ENCODE measurements around the gene PDZD2.

GRCh38 chr5:32127711-32128110, 488.8 kb downstream of the PDZD2 start:
- TF ChIP-seq, protein P1, sequence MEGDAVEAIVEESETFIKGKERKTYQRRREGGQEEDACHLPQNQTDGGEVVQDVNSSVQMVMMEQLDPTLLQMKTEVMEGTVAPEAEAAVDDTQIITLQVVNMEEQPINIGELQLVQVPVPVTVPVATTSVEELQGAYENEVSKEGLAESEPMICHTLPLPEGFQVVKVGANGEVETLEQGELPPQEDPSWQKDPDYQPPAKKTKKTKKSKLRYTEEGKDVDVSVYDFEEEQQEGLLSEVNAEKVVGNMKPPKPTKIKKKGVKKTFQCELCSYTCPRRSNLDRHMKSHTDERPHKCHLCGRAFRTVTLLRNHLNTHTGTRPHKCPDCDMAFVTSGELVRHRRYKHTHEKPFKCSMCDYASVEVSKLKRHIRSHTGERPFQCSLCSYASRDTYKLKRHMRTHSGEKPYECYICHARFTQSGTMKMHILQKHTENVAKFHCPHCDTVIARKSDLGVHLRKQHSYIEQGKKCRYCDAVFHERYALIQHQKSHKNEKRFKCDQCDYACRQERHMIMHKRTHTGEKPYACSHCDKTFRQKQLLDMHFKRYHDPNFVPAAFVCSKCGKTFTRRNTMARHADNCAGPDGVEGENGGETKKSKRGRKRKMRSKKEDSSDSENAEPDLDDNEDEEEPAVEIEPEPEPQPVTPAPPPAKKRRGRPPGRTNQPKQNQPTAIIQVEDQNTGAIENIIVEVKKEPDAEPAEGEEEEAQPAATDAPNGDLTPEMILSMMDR (IDR thresholded peaks at IDR 0.05) = no peak
- TF ChIP-seq POLR2A (IDR thresholded peaks at IDR 0.05) = no peak

All from testis (tissue), 2 donors.